Neural progenitor cell (in vitro differentiated cells): Measurements from ENCODE around the gene URAD. TPM values are rescaled to one million over a fixed set of nuclear protein-coding genes. Genes with fewer than 3 reads are reported as not detected.

ENCODE experiments used
- DNase-seq: peaks from one replicate; pipeline ENCODE4 v3.0.0-alpha.2; 2016; ENCODE audit warnings: low spot score
- H2AFZ ChIP-seq: fragments of 200-600 bp; sonication (generic); replicated peaks from 2 replicates; pipeline ENCODE4 v1.6.1; 2016; ENCODE audit warnings: antibody characterized with exemption
- H3F3A ChIP-seq: fragments of 200-600 bp; sonication (generic); 2 replicates; pipeline ENCODE4 v1.6.1; 2016; ENCODE audit warnings: antibody characterized with exemption, low read depth
- H3K27ac ChIP-seq: fragments of 200-600 bp; sonication (generic); 2 replicates; pipeline ENCODE4 v1.5.1; 2016; ENCODE audit warnings: mild to moderate bottlenecking
- H3K27me3 ChIP-seq: fragments of 200-600 bp; sonication (generic); 2 replicates; pipeline ENCODE4 v1.6.1; 2016; ENCODE audit warnings: mild to moderate bottlenecking, moderate library complexity
- H3K36me3 ChIP-seq: fragments of 200-600 bp; sonication (generic); 2 replicates; pipeline ENCODE4 v1.5.1; 2016
- H3K4me1 ChIP-seq: fragments of 200-600 bp; sonication (generic); 2 replicates; pipeline ENCODE4 v1.6.1; 2016; ENCODE audit warnings: mixed run types
- H3K4me2 ChIP-seq: fragments of 200-600 bp; sonication (generic); 2 replicates; pipeline ENCODE4 v1.6.1; 2016
- H3K4me3 ChIP-seq: fragments of 200-600 bp; sonication (generic); 2 replicates; pipeline ENCODE4 v1.5.1; 2016
- H3K79me2 ChIP-seq: fragments of 200-600 bp; sonication (generic); 2 replicates; pipeline ENCODE4 v1.6.1; 2016; ENCODE audit warnings: low read depth
- H3K9ac ChIP-seq: fragments of 200-600 bp; sonication (generic); 2 replicates; pipeline ENCODE4 v1.6.1; 2016
- H3K9me3 ChIP-seq: fragments of 200-600 bp; sonication (generic); 2 replicates; pipeline ENCODE4 v1.5.1; 2016; ENCODE audit warnings: low read depth
- H4K20me1 ChIP-seq: fragments of 200-600 bp; sonication (generic); 2 replicates; pipeline ENCODE4 v1.6.1; 2016; ENCODE audit warnings: low read depth
- H3K27ac Mint-ChIP-seq: 3 replicates; pipeline ENCODE4 v1.8.0; 2021; ENCODE audit warnings: mixed read lengths
- H3K27me3 Mint-ChIP-seq: 2 replicates; pipeline ENCODE4 v1.8.0; 2022; ENCODE audit warnings: low read depth, mild to moderate bottlenecking, inconsistent platforms, moderate library complexity, mixed read lengths; ENCODE audit not compliant: insufficient read depth
- H3K36me3 Mint-ChIP-seq: 3 replicates; pipeline ENCODE4 v1.8.0; 2021; ENCODE audit warnings: mixed read lengths
- H3K4me1 Mint-ChIP-seq: 3 replicates; pipeline ENCODE4 v1.8.0; 2021; ENCODE audit warnings: mixed read lengths
- H3K4me3 Mint-ChIP-seq: 3 replicates; pipeline ENCODE4 v1.8.0; 2021; ENCODE audit warnings: mild to moderate bottlenecking, moderate library complexity, mixed read lengths
- H3K9me3 Mint-ChIP-seq: 3 replicates; pipeline ENCODE4 v1.8.0; 2020; ENCODE audit warnings: mixed read lengths
- CTCF ChIP-seq: fragments of 200-600 bp; sonication (generic); IDR thresholded peaks from 2 replicates; pipeline ENCODE4 v1.5.1; 2017; ENCODE audit warnings: antibody characterized with exemption, mild to moderate bottlenecking
- EZH2 ChIP-seq: fragments of 200-600 bp; sonication (generic); IDR thresholded peaks from 2 replicates; pipeline ENCODE4 v1.6.1; 2017; ENCODE audit warnings: antibody characterized with exemption, mild to moderate bottlenecking, moderate library complexity
- EZH2phosphoT487 ChIP-seq: fragments of 200-600 bp; sonication (generic); IDR thresholded peaks from 2 replicates; pipeline ENCODE4 v1.6.1; 2017; ENCODE audit warnings: antibody characterized with exemption
- total RNA-seq: library from RNA; depleted of rRNA; stranded (reverse); fragments of >200 nt; gene quantifications from 2 replicates; pipeline ENCODE4 v1.2.3, GENCODE V29; 2015; ENCODE audit warnings: low replicate concordance

The URAD gene
- total RNA-seq, 1 donor from 2014 or later, result not detected

GRCh38 chr13:27967736-27968315 is 20.7 kb downstream of the URAD start:
- peaks cover 36% of the 10 kb centered on the region for H3K4me1 Mint-ChIP-seq
- H3F3A ChIP-seq, result peaks cover 50% of the 10 kb centered on the region
- H3K9ac ChIP-seq, result no peak overlapping the region
- H3K4me3 ChIP-seq, result no peak overlapping the region
- no peak overlapping the region for H3K27ac Mint-ChIP-seq
- H3K4me1 ChIP-seq, result peaks cover 56% of the 10 kb centered on the region
- no peak overlapping the region for H3K27ac ChIP-seq
- peak overlapping the region; percentile 74 for H3K4me2 ChIP-seq
- H3K36me3 Mint-ChIP-seq, result no peaks in the 10 kb centered on the region
- no peaks in the 10 kb centered on the region for H3K36me3 ChIP-seq
- H3K9me3 ChIP-seq, result no peaks in the 10 kb centered on the region
- peak; percentile 47 for DNase-seq
- H3K27me3 ChIP-seq, result peaks cover 100% of the 10 kb centered on the region
- no peaks in the 10 kb centered on the region for H3K9me3 Mint-ChIP-seq
- H3K79me2 ChIP-seq, result no peaks in the 10 kb centered on the region
- H4K20me1 ChIP-seq, result peaks cover 96% of the 10 kb centered on the region
- peak overlapping the region; percentile 66 for H3K4me3 Mint-ChIP-seq
- peaks cover 88% of the 10 kb centered on the region for H3K27me3 Mint-ChIP-seq
- H2AFZ ChIP-seq, result no peak overlapping the region
- no peak for TF ChIP-seq EZH2
- no peak for TF ChIP-seq CTCF
- no peak for TF ChIP-seq EZH2phosphoT487

- Histone ChIP-seq H3K27me3 (peaks cover 100% of the 10 kb centered on the region), H3K36me3 (no peaks in the 10 kb centered on the region), H3K79me2 (no peaks in the 10 kb centered on the region), H2AFZ (no peak overlapping the region), H3K4me2 (peak overlapping the region; percentile 66), H3F3A (peaks cover 49% of the 10 kb centered on the region), H3K4me1 (peaks cover 52% of the 10 kb centered on the region), H3K9ac (no peak overlapping the region), H3K9me3 (no peaks in the 10 kb centered on the region), H3K4me3 (no peak overlapping the region), H4K20me1 (peaks cover 98% of the 10 kb centered on the region), H3K27ac (no peak overlapping the region)
- Mint-ChIP-seq H3K27me3 (peaks cover 87% of the 10 kb centered on the region), H3K9me3 (no peaks in the 10 kb centered on the region), H3K4me1 (peaks cover 36% of the 10 kb centered on the region), H3K27ac (no peak overlapping the region), H3K36me3 (no peaks in the 10 kb centered on the region), H3K4me3 (no peak overlapping the region)
- TF ChIP-seq EZH2 (no peak), CTCF (no peak), EZH2phosphoT487 (no peak)
- no peak for DNase-seq
These were observed 21.2 kb downstream of the URAD start for GRCh38 chr13:27967203-27967735.

GRCh38 chr13:27966641-27967202 is 21.8 kb downstream of the URAD start:
- Histone ChIP-seq H3K9me3 (no peaks in the 10 kb centered on the region), H3K4me1 (peaks cover 47% of the 10 kb centered on the region), H3K4me3 (no peak overlapping the region), H3K79me2 (no peaks in the 10 kb centered on the region), H3K36me3 (no peaks in the 10 kb centered on the region), H4K20me1 (peaks cover 98% of the 10 kb centered on the region), H2AFZ (no peak overlapping the region), H3K9ac (no peak overlapping the region), H3K27me3 (peaks cover 100% of the 10 kb centered on the region), H3F3A (peaks cover 46% of the 10 kb centered on the region), H3K27ac (no peak overlapping the region), H3K4me2 (peak overlapping the region; percentile 66)
- no peak overlapping the region for H3K27ac Mint-ChIP-seq
- H3K36me3 Mint-ChIP-seq, result no peaks in the 10 kb centered on the region
- no peak overlapping the region for H3K4me3 Mint-ChIP-seq
- H3K4me1 Mint-ChIP-seq, result peaks cover 36% of the 10 kb centered on the region
- TF ChIP-seq EZH2, result peak; percentile 82
- peak; percentile 84 for TF ChIP-seq EZH2phosphoT487
- no peak for TF ChIP-seq CTCF
- H3K27me3 Mint-ChIP-seq, result peaks cover 89% of the 10 kb centered on the region
- no peaks in the 10 kb centered on the region for H3K9me3 Mint-ChIP-seq
- peak; percentile 51 for DNase-seq
